Measurements from ENCODE around the gene CACNG7. TPM values are rescaled to one million over a fixed set of nuclear protein-coding genes. Genes with fewer than 3 reads are reported as not detected.
A peak's percentile ranks its signal among the peaks of the same experiment; 100 is the strongest.

CACNG7 gene
- total RNA-seq, 2 donors from 2014 or later, result not detected

- no peak for DNase-seq (ENCODE audit: low spot score)
- intact Hi-C loops (cut with DNase I), result no loop called here
Measured at GRCh38 chr19:53971673-53972072, 62.6 kb downstream of the CACNG7 start.

GRCh38 chr19:53977429-53977990, 68.4 kb downstream of the CACNG7 start:
- intact Hi-C loops (cut with DNase I), result no loop called here
- no peak for DNase-seq (ENCODE audit: low spot score)

GRCh38 chr19:53977991-53978731, 69.1 kb downstream of the CACNG7 start:
- intact Hi-C loops (cut with DNase I), result no loop called here
- peak; percentile 87 for DNase-seq (ENCODE audit: low spot score)

GRCh38 chr19:53978975-53979801, 70.1 kb downstream of the CACNG7 start:
- intact Hi-C loops (cut with DNase I), result no loop called here
- DNase-seq (ENCODE audit: low spot score), result no peak

- no peak for DNase-seq (ENCODE audit: low spot score)
- intact Hi-C loops (cut with DNase I), result no loop called here
Measured at GRCh38 chr19:53980539-53981375, 71.7 kb downstream of the CACNG7 start.

GRCh38 chr19:53981376-53981951, 72.4 kb downstream of the CACNG7 start:
- intact Hi-C loops (cut with DNase I), result no loop called here
- DNase-seq (ENCODE audit: low spot score), result no peak

GRCh38 chr19:53982001-53982451, 72.9 kb downstream of the CACNG7 start:
- no peak for DNase-seq (ENCODE audit: low spot score)
- intact Hi-C loops (cut with DNase I), result no loop called here

GRCh38 chr19:53982611-53983010, 73.5 kb downstream of the CACNG7 start:
- DNase-seq (ENCODE audit: low spot score), result no peak
- intact Hi-C loops (cut with DNase I), result no loop called here

GRCh38 chr19:53983457-53984289, 74.6 kb downstream of the CACNG7 start:
- intact Hi-C loops (cut with DNase I), result no loop called here
- DNase-seq (ENCODE audit: low spot score), result no peak

GRCh38 chr19:53985863-53986262, 76.8 kb downstream of the CACNG7 start:
- DNase-seq (ENCODE audit: low spot score), result no peak
- intact Hi-C loops (cut with DNase I), result no loop called here

GRCh38 chr19:53988981-53989380, 79.9 kb downstream of the CACNG7 start:
- DNase-seq (ENCODE audit: low spot score), result no peak
- intact Hi-C loops (cut with DNase I), result no loop called here

- no peak for DNase-seq (ENCODE audit: low spot score)
- intact Hi-C loops (cut with DNase I), result no loop called here
Measured at GRCh38 chr19:53989600-53990533, 80.8 kb downstream of the CACNG7 start.

- DNase-seq (ENCODE audit: low spot score), result no peak
- intact Hi-C loops (cut with DNase I), result no loop called here
Measured at GRCh38 chr19:53991224-53992113, 82.4 kb downstream of the CACNG7 start, which contains the start of gene CACNG6. TSS of gene CACNG6 (plus strand) at chr19:53991637. CDS start at chr19:53992878, 1,241 bp downstream.

GRCh38 chr19:53992211-53992610, 83.1 kb downstream of the CACNG7 start:
- DNase-seq (ENCODE audit: low spot score), result no peak
- intact Hi-C loops (cut with DNase I), result no loop called here

GRCh38 chr19:53992815-53993214, 83.7 kb downstream of the CACNG7 start:
- DNase-seq (ENCODE audit: low spot score), result no peak
- intact Hi-C loops (cut with DNase I), result no loop called here

- DNase-seq (ENCODE audit: low spot score), result no peak
- intact Hi-C loops (cut with DNase I), result no loop called here
Measured at GRCh38 chr19:53993448-53993847, 84.4 kb downstream of the CACNG7 start.

Measured in posterior vena cava (tissue), 2 donors.